ENCODE measurements around the gene PLCL2.
"Not testable (repeated sequence)": the region's sequence is repeated elsewhere in the genome, so short reads cannot be mapped to it uniquely, and the experiment has no call there.

PLCL2 gene

GRCh38 chr3:16917256-16917935 is 32.6 kb downstream of the PLCL2 start:
- no peak for DNase-seq (ENCODE audit: low read depth)

DNA sequence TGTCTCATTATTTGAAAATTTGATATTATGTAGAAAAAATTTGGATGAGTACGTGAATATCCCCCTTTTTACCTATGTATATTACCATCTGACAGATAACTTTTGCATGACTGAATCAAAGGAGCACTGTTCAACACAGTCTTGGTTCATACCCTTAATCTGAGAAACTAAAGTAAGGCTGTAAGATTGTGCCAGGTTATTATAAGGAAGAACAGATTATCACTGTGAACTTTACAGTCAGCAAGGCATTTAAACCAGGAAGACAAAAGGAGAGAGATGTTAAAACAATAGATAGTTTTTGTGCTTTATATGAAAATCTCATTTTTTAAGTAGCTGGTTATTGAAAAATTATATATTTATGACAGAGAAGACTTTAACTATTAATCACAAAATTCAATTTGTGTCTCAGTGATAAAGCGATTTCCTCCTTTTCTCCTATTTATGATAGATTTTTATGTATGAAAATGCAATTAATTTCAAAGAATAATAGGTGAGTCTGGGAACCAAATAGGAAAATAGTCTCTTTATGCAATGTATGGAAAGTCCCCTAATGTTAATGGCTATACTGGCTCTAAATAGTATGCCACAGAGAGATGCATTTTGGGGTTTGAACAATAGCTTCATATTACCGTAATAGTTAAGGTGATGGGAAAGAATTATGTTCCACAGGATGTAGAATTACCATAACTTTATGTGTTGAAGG is 33.4 kb downstream of the PLCL2 start:
- no peak for DNase-seq (ENCODE audit: low read depth)

DNA sequence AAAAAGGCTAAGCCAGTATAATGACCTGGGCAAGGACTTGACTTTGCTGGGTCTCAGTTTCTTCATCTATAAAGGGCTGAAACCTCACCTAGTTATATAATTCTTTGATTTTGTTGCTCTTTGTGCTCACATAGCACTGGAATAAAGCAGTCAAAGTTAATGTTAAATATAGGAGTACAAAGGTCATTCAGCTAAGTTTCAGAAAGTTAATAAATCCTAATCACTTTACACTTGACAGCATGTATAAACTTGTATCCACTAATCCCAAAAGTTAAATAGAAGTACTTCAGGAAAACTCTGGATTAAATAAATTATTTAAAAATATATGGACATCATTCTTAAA is 33.9 kb downstream of the PLCL2 start:
- no peak for DNase-seq (ENCODE audit: low read depth)

DNA sequence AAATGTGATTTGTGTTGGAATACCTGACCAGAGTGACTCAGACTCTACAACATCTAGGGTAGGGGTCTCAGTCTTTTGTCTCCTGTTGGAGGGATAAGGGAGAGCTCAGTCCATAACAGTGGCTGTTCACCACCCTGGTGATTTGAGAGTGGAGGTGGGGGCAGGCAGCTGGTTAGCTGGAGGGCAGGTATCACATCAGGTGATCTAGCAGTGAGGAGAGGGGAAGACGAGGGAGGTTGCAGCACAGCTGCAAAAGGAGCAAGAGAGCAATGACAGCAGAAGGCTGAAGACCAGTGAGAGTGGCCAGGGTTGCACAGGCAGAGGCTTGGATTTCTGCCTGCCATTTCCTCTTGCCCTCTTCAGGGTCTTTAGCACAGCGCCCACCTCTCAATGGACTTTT is 38.4 kb downstream of the PLCL2 start:
- no peak for DNase-seq (ENCODE audit: low read depth)

GRCh38 chr3:16927485-16927884 is 42.7 kb downstream of the PLCL2 start:
- DNase-seq (ENCODE audit: low read depth), result no peak

- DNase-seq (ENCODE audit: low read depth), result no peak
These were observed 43.8 kb downstream of the PLCL2 start for GRCh38 chr3:16928386-16929132.

DNA sequence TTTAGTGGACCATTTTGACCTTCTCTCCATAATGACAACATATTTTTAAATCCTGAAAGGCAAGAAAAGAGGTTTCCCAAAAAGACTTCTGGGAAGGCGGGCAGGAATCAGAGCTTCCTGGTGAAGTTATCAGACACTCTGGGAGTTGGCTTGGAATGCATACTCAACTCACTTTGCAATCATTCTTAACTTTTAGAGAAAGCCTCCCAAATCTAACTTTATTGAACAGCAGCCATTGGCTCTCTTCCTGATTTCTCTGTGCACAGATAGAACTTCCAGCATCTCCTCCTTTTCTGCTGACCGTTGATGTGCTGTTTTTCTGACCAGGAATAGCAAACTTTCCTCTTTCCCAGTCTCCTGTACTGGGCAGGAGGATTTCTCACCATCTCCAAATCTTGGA is 44.6 kb downstream of the PLCL2 start:
- no peak for DNase-seq (ENCODE audit: low read depth)

DNA sequence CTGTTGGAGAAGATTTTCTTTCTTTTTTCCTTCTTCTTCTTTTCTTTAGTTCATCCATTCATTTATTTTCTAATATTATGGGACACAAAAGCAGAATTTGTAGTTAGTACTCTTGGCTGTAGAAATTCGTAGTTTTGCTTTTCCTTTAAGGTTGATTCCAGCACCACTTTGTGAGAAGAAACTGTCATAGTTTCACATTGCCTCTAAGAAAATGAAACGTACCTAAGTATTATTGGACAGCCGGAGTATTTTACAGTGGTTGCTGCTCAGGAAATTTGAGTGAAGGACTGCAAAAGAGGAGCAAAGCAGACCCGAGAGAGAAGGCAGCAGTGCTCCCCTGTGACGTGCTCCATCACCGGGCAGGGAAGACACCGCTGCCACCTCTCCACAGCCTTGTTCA is 48.1 kb downstream of the PLCL2 start:
- DNase-seq (ENCODE audit: low read depth), result no peak

- DNase-seq (ENCODE audit: low read depth), result no peak
These were observed 51.0 kb downstream of the PLCL2 start for GRCh38 chr3:16935781-16936180.

GRCh38 chr3:16936233-16936632 is 51.5 kb downstream of the PLCL2 start:
- no peak for DNase-seq (ENCODE audit: low read depth)

GRCh38 chr3:16936676-16937230 is 52.0 kb downstream of the PLCL2 start:
- DNase-seq (ENCODE audit: low read depth), result no peak

DNA sequence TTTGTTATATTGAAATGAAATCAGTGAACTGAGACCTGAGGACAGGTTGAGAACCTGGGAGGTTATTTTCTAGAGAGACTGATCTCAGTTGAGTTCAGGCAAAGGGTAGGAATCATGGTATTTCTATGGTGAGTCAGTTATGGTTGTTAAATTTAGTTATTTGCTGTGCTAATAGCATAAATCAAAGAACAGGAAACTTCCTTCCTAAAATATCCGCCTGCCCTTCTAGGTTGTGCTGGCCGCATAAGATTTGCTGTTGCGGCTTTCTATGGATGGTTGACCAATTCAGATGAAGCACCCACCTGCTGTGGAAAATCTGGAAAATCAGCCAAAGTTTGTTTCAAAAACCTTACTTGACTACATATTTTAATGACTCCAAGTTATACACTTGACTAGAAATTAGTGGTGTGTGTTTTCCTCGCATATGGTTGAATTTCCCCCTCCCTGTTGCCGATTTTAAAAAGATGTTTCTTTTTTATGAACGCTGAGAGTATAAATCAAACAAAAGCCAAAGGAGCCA is 52.6 kb downstream of the PLCL2 start:
- DNase-seq (ENCODE audit: low read depth), result no peak

DNA sequence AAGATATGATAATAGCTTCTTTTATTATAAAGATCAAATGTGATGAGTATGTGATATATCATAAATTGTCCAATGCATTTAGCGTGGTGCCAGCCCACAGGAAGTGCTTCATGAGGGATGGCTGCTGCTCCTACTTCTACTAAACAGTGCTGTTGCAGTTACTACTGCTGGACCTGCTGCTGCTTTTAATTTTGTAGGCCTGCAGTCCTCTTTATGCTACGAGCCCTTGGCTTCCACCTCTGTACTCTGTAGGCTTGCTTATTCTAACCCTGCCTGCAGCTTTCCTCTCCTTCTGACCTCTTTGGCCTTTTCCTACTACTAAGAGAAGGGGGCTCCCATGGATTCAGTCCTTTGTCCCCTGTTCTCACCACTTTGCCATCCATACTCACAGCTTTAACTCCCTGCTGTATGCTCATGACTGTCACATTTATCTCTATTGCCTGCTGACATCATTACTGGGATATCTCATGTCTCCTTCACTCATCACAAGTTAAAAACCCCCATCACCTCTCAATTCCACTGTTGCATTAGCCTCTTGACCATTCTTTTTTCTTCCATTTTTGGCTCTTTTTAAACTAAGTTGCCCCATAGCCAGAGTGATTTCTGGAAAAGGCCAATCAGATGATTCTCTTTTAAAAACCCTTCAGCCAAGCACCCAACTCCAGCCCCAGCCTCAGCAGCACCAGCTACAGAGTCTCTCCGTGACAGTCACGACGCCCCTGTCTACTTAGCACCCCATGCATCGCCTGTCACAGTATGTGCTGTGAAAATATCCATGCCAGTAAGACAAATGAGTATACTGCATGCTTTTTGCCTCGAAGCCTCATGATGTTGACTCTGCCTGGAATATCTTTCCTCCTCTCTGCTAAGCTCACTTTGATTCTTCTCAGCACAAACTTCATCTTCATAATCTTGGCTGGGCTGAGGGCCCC is 56.3 kb downstream of the PLCL2 start:
- no peak for DNase-seq (ENCODE audit: low read depth)

DNA sequence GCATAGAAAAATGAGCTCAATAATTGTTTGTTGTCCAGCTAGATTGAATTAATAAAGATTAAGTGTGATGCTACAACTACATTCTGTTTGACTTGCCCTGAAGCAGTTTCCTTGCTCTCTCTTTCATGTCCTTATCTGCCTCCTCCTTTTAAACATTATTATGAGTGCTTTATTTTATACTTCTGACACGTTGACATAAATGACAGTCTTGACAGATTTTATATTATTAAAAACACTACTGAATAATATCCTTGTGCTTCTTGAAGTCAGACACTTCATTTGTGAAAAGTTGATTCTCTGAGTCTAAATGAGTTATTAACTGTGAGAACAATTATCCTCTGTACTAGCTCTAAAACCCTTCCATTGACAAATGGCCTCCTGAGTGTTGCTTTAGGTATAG is 58.2 kb downstream of the PLCL2 start:
- DNase-seq (ENCODE audit: low read depth), result no peak

GRCh38 chr3:16943857-16944256 is 59.1 kb downstream of the PLCL2 start:
- no peak for DNase-seq (ENCODE audit: low read depth)

DNA sequence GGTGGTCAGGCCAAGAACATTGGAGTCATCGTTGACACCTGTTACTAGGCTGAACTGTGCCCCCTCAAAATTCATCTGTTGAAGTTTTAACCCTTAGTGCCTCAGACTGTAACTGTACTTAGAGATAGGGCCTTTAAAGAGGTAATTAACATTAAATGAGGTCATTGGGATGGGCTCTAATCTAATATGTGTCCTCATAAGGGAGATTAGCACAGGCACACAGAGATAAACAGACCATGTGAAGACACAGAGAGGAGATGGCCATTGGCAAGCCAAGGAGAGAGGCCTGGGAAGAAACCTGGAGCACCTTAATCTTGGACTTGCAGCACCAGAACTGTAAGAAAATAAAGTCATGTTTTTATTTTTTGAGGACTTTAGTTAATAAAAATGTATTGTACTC is 59.6 kb downstream of the PLCL2 start:
- DNase-seq (ENCODE audit: low read depth), result no peak

DNA sequence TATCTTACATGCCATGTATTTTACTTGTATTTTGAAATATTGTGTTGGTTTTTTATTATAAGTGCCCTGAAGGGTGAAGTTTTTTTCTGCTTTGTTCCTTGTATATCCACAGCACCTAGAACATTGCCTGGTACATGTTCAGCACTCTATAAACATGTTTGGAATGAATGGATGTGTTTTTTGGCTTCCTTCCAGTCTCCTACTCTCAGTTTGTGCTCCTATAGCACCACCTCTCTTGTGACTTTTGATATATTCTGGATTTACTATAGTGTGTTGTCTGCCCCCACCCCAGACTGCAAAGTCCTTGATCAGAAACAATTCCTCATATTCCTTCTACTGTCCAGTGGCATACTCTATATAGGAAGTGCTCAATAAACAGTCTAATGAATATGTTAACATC is 60.6 kb downstream of the PLCL2 start:
- DNase-seq (ENCODE audit: low read depth), result no peak

DNA sequence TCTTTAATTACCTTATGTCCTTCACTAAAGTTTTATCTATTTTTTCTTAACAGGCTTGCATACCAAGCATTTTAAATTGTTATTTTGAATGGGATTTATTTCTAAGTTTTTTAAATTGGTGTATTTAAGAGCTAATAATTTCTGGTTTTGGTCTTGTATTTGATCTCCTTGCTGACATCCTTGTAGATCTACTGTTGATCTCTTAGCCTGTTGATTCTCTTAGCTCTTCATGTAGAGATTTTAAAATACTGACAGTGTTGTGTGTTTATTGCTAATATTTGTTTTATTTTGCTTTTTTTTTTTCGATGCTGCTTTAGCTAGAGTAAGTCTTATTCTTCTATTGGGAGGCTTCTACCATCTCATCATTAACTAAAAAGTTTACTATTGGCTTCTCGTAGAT is 65.5 kb downstream of the PLCL2 start:
- DNase-seq (ENCODE audit: low read depth), result no peak

DNA sequence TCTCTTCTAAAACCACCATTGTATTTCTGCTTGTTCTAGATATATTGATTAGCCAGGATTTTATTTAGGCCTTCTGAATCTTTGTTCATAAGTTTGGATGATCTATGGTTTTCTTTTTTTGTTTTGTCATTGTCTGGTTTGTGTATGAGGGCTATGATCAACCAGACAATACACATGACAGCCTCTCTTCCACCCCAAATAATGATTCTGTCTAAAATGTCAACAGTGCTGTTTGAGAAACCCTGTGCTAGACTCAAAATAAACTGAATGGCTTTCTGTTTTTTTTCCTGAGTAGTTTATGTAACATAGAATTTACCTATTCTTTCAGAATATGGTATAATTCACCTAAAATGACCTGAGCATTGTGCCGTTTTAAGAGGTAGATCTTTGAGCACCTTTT is 66.1 kb downstream of the PLCL2 start:
- DNase-seq (ENCODE audit: low read depth), result no peak

- not testable (repeated sequence) for DNase-seq (ENCODE audit: low read depth)
These were observed 73.1 kb downstream of the PLCL2 start for GRCh38 chr3:16957852-16958251.

DNA sequence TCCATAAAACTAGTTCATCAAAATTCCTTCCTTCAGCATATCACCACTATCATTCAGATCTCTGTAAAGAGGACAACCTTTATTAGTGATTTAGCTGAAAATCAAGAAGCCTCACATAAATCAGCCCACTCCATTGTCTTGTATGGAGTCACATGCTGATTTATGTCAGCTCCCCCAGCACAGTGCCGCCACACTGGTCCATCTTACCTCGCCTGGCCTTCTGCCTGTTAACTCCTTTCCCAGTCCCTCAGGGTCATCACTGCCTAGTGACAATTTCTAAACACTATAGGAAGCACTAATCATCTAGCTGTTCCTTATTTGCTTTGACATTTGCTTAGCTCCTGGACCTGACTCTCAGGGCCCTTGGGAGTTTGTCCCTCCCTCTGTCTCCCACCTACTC is 75.4 kb downstream of the PLCL2 start:
- no peak for DNase-seq (ENCODE audit: low read depth)
